Caco-2 (cell line): ENCODE data around the gene ERFE. TPM values are rescaled to one million over a fixed set of nuclear protein-coding genes. Genes with fewer than 3 reads are reported as not detected.

Experiments
- BruUV-seq: library from RNA; stranded (reverse); fragments of 400-500 nt; replicated peaks from 2 replicates; lab custom pipeline; 2021; lab: Mats Ljungman, UMichigan
- CTCF ChIA-PET: fragments of 300-600 bp; sonication (Branson Sonifier 250); formaldehyde crosslinking; loops from one replicate; lab custom pipeline; 2022; ENCODE audit warnings: antibody characterized with exemption; lab: Charles Lee
- POLR2A ChIA-PET: fragments of 300-600 bp; sonication (Branson Sonifier 250); formaldehyde crosslinking; loops from one replicate; lab custom pipeline; 2022; ENCODE audit warnings: antibody characterized with exemption; lab: Charles Lee
- DNase-seq, 2 experiments: peaks; one replicate each; pipeline versions ENCODE4 v3.0.0 to v3.0.0-alpha.2; 2020 to 2022
- H3K27me3 ChIP-seq: replicated peaks from 2 replicates; pipeline ENCODE4 v1.6.0; 2011; ENCODE audit warnings: low read length; ENCODE audit not compliant: control insufficient read depth, insufficient read depth
- H3K36me3 ChIP-seq: 2 replicates; pipeline ENCODE4 v1.5.1; 2011; ENCODE audit warnings: low read length; ENCODE audit not compliant: control insufficient read depth, insufficient read depth
- H3K4me1 ChIP-seq: fragments of 250-450 bp; sonication (Bioruptor Pico); 2 replicates; pipeline ENCODE4 v1.5.1; 2020; ENCODE audit warnings: mild to moderate bottlenecking
- H3K4me3 ChIP-seq: 2 replicates; pipeline ENCODE4 v1.5.1; 2011; ENCODE audit warnings: low read depth, mild to moderate bottlenecking, control low read depth, low read length
- H3K9me3 ChIP-seq: fragments of 250-450 bp; sonication (Bioruptor Pico); 2 replicates; pipeline ENCODE4 v1.5.1; 2020; ENCODE audit warnings: mild to moderate bottlenecking, moderate library complexity
- H3K27ac Mint-ChIP-seq: one replicate; pipeline ENCODE4 v1.8.0; 2022; ENCODE audit warnings: mixed read lengths; ENCODE audit not compliant: unreplicated experiment
- H3K27me3 Mint-ChIP-seq: one replicate; pipeline ENCODE4 v1.8.0; 2022; ENCODE audit warnings: mixed read lengths; ENCODE audit not compliant: insufficient read depth, unreplicated experiment
- H3K36me3 Mint-ChIP-seq: one replicate; pipeline ENCODE4 v1.8.0; 2022; ENCODE audit warnings: mild to moderate bottlenecking, mixed read lengths; ENCODE audit not compliant: insufficient read depth, unreplicated experiment
- H3K4me1 Mint-ChIP-seq: one replicate; pipeline ENCODE4 v1.8.0; 2022; ENCODE audit warnings: low read depth, mixed read lengths; ENCODE audit not compliant: unreplicated experiment
- H3K4me3 Mint-ChIP-seq: one replicate; pipeline ENCODE4 v1.8.0; 2022; ENCODE audit warnings: mild to moderate bottlenecking, moderate library complexity, mixed read lengths; ENCODE audit not compliant: unreplicated experiment
- H3K9me3 Mint-ChIP-seq: one replicate; pipeline ENCODE4 v1.8.0; 2022; ENCODE audit warnings: mixed read lengths; ENCODE audit not compliant: unreplicated experiment
- CTCF ChIP-seq, 2 experiments: fragments of 200-600 bp in 1 of 2; IDR thresholded peaks; 1 replicate in 1 of 2; 2 replicates in 1 of 2; pipeline versions ENCODE4 v1.5.1 to v1.8.0; 2011 to 2022; ENCODE audit warnings: antibody characterized with exemption in 1 of 2, control low read depth in 1 of 2, inconsistent platforms in 1 of 2, low read depth in 1 of 2, low read length in 1 of 2, mild to moderate bottlenecking in 1 of 2, moderate library complexity in 1 of 2; ENCODE audit not compliant: insufficient read depth in 1 of 2, severe bottlenecking in 1 of 2, unreplicated experiment in 1 of 2
- intact Hi-C: fragments of 100-400 bp; cut with micrococcal nuclease; formaldehyde crosslinking; loops from one replicate; pipeline ENCODE4 v1.10.0; 2022; ENCODE audit not compliant: unreplicated experiment
- total RNA-seq: library from RNA; stranded (reverse); gene quantifications from 2 replicates; pipeline ENCODE4 v1.2.3, GENCODE V29; 2022

The ERFE gene
- total RNA-seq, 1 experiment from 2014 or later: 1.4 TPM

GRCh38 chr2:238164906-238165287, 6.1 kb downstream of the ERFE start:
- Mint-ChIP-seq H3K36me3 (no peaks in the 10 kb centered on the region), H3K27me3 (no peaks in the 10 kb centered on the region), H3K27ac (no peak overlapping the region), H3K4me3 (no peak overlapping the region), H3K9me3 (no peaks in the 10 kb centered on the region), H3K4me1 (no peaks in the 10 kb centered on the region)
- intact Hi-C loops: no loop called here
- Histone ChIP-seq H3K27me3 (no peaks in the 10 kb centered on the region), H3K36me3 (no peaks in the 10 kb centered on the region), H3K4me1 (no peaks in the 10 kb centered on the region), H3K9me3 (no peaks in the 10 kb centered on the region), H3K4me3 (no peak overlapping the region)
- BruUV-seq: no TSS peak
- ChIA-PET CTCF (no interaction called here), POLR2A (no interaction called here)
- no peak for TF ChIP-seq CTCF (IDR thresholded peaks at IDR 0.05; ENCODE audit: insufficient read depth in 1 of 2, low read depth in 1 of 2, low read length in 1 of 2, severe bottlenecking in 1 of 2, unreplicated experiment in 1 of 2)
- no peak for DNase-seq

- no peaks in the 10 kb centered on the region for H3K27me3 Mint-ChIP-seq
- H3K27me3 ChIP-seq: no peaks in the 10 kb centered on the region
- H3K9me3 ChIP-seq: no peaks in the 10 kb centered on the region
- intact Hi-C loops: no loop called here
- H3K36me3 Mint-ChIP-seq: no peaks in the 10 kb centered on the region
- BruUV-seq: no TSS peak
- no peaks in the 10 kb centered on the region for H3K36me3 ChIP-seq
- H3K9me3 Mint-ChIP-seq: no peaks in the 10 kb centered on the region
- CTCF ChIA-PET: no interaction called here
- no peak for TF ChIP-seq CTCF (IDR thresholded peaks at IDR 0.05; ENCODE audit: insufficient read depth in 1 of 2, low read depth in 1 of 2, low read length in 1 of 2, severe bottlenecking in 1 of 2, unreplicated experiment in 1 of 2)
- H3K27ac Mint-ChIP-seq: no peak overlapping the region
- no peaks in the 10 kb centered on the region for H3K4me1 Mint-ChIP-seq
- H3K4me3 ChIP-seq: no peak overlapping the region
- POLR2A ChIA-PET: no interaction called here
- H3K4me1 ChIP-seq: no peaks in the 10 kb centered on the region
- DNase-seq: no peak
- no peak overlapping the region for H3K4me3 Mint-ChIP-seq
Observed at GRCh38 chr2:238165288-238165921, 6.6 kb downstream of the ERFE start.

- Mint-ChIP-seq H3K36me3 (peaks cover 6% of the 10 kb centered on the region), H3K4me3 (no peak overlapping the region), H3K27ac (no peak overlapping the region), H3K9me3 (no peaks in the 10 kb centered on the region), H3K27me3 (no peaks in the 10 kb centered on the region), H3K4me1 (no peaks in the 10 kb centered on the region)
- intact Hi-C loops: no loop called here
- no peaks in the 10 kb centered on the region for H3K36me3 ChIP-seq
- ChIA-PET CTCF (no interaction called here), POLR2A (no interaction called here)
- no peak overlapping the region for H3K4me3 ChIP-seq
- no peaks in the 10 kb centered on the region for H3K9me3 ChIP-seq
- BruUV-seq: no TSS peak
- no peaks in the 10 kb centered on the region for H3K4me1 ChIP-seq
- DNase-seq: no peak
- no peak for TF ChIP-seq CTCF (IDR thresholded peaks at IDR 0.05; ENCODE audit: insufficient read depth in 1 of 2, low read depth in 1 of 2, low read length in 1 of 2, severe bottlenecking in 1 of 2, unreplicated experiment in 1 of 2)
- H3K27me3 ChIP-seq: no peaks in the 10 kb centered on the region
Observed at GRCh38 chr2:238166391-238167343, 7.9 kb downstream of the ERFE start.
